Measurements from ENCODE around the gene MPZL3.

- TF ChIP-seq CEBPB (IDR thresholded peaks at IDR 0.05), result no peak
- TF ChIP-seq EHF (CRISPR knock-in tag; IDR thresholded peaks at IDR 0.05), result no peak
- TF ChIP-seq, protein P1, sequence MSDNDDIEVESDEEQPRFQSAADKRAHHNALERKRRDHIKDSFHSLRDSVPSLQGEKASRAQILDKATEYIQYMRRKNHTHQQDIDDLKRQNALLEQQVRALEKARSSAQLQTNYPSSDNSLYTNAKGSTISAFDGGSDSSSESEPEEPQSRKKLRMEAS (IDR thresholded peaks at IDR 0.05), result no peak
- TF ChIP-seq, protein P2, sequence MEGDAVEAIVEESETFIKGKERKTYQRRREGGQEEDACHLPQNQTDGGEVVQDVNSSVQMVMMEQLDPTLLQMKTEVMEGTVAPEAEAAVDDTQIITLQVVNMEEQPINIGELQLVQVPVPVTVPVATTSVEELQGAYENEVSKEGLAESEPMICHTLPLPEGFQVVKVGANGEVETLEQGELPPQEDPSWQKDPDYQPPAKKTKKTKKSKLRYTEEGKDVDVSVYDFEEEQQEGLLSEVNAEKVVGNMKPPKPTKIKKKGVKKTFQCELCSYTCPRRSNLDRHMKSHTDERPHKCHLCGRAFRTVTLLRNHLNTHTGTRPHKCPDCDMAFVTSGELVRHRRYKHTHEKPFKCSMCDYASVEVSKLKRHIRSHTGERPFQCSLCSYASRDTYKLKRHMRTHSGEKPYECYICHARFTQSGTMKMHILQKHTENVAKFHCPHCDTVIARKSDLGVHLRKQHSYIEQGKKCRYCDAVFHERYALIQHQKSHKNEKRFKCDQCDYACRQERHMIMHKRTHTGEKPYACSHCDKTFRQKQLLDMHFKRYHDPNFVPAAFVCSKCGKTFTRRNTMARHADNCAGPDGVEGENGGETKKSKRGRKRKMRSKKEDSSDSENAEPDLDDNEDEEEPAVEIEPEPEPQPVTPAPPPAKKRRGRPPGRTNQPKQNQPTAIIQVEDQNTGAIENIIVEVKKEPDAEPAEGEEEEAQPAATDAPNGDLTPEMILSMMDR (IDR thresholded peaks at IDR 0.05), result no peak
- TF ChIP-seq POLR2A (IDR thresholded peaks at IDR 0.05; ENCODE audit: low read length), result no peak
- no peak for TF ChIP-seq CBX2 (IDR thresholded peaks at IDR 0.05; ENCODE audit: borderline replicate concordance, low read depth)
- TF ChIP-seq ZFP36 (IDR thresholded peaks at IDR 0.05; ENCODE audit: borderline replicate concordance, partially characterized antibody), result no peak
- TF ChIP-seq EP300 (IDR thresholded peaks at IDR 0.05), result no peak
- TF ChIP-seq PHF8 (IDR thresholded peaks at IDR 0.05; ENCODE audit: borderline replicate concordance, low read depth), result no peak
These were observed 39.0 kb downstream of the MPZL3 start for GRCh38 chr11:118213201-118213600.

All from A549 (cell line).